ENCODE results near the gene RNFT2.

Gene RNFT2

DNA sequence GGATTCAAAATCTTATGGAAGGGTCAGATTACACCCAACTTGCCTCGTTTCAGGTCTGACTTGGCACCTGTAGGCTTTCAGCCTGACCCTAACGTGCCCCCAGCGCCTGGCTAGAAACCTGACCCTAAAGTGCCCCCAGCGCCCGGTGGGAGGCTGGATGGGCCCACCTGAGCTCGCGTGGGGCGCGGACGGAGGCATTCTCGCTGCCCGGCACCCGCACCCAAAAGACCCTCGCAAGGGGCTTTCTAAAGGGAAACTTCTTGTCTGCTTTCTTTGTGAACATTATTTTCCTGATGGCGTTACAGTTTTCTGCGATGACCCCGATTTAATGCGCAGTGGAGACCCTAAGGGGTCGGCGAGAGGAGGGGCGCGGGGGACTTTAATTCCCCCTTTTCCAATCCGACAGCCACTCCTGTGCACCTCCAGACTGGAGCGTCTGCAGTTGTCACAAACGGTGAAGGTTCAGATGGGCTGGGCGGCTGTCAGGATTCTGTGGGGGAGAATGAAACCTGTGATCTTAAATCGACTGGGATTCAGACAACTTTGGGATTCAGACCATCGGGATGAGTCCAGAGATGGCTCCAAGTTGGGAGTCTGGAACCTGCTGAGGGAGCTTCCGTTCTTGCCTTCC, 143.9 kb downstream of the RNFT2 start:
- intact Hi-C loops (cut with DNase I) = no loop called here
- no peak for DNase-seq

DNA sequence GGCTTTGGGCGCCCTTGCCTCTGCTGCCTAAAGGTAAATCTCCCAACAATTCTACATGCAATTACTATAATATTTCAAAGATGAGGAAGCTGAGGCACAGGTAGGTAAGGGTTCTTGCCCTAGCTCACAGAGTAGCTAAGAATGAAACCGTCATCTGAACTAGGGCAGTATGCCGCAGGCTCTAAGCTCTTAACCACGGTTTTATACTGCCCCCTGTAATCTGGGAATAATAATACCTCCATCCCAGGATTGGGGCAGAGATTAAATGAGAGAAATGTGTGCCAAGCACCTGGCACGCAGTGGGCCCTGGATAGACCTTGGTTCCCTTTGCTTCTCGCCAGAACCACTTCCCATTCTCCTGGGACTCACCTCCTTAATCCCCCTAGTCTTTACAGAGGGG, 144.6 kb downstream of the RNFT2 start:
- peak in 2 of 42 donors; percentile 32 to 37 for DNase-seq
- intact Hi-C loops (cut with DNase I) = no loop called here

DNA sequence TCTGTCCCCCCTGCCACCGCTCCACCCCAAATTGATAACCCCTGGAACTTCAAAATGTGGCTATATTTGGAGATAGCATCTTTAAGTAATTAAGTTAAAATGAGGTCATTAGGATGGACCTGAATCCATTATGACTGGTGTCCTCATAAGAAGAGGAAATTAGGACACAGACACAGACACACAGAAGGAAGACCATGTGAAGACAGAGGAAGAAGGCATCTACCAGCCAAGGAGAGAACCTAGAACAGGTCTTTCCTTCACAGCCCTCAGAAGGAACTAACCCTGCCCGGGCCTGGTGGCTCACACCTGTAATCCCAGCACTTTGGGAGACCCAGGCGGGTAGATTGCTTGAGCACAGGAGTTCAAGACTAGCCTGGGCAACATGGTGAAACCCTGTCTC, 146.8 kb downstream of the RNFT2 start:
- no peak for DNase-seq
- intact Hi-C loops (cut with DNase I) = no loop called here

DNA sequence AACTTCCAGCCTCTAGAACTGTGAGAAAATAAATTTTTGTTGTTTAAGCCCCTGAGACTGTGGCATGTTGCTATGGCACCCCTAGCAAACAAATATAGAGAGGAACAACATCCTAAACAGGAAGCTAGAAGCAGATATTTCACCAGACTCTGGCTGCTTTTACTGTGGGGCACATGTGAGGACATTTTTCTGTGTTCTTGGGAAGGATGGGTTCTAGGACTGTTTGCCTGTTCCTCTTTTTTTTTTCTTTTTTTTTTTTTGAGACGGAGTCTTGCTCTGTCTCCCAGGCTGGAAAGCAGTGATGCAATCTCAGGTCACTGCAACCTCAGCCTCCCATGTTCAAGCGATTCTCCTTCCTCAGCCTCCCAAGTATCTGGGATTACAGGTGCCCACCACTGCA, 147.4 kb downstream of the RNFT2 start:
- intact Hi-C loops (cut with DNase I) = no loop called here
- DNase-seq = no peak

DNA sequence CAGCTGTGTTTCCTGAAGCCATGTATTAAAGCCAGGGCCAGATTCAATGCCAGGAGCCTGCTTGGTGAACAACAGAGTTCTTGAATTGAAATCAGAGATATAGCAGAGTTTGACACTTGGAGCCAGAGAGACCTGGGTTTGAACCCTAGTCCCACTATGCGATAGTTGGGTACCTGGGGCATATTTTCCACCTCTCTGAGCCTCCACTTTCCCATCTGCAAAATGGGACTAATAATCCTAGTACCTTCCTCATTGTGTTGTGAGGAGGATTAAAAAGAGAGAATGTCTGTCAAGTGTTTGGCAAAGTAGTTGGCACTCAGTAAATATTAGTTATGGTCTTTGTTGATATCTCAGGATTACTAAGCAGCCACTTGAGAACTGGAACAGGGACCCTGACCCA, 149.1 kb downstream of the RNFT2 start:
- intact Hi-C loops (cut with DNase I) = no loop called here
- no peak for DNase-seq

DNA sequence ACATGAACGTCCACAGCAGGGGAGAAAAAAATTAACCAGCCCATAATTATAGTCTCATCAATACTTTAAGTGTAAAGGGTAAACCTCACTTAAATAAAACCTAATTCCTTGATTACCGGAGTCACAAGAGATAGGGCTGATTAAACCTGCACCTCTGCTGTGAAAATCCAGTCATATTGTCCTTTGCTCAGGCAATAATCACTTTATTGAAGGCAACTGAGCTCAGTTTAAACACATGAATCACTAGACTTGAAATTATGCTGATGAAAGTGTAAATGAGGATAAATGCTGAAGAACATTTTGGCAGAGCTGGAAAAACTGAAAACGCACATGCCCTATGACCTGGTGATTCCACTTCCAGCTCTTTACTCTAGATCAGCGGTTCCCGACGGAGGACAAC, 149.8 kb downstream of the RNFT2 start:
- DNase-seq = no peak
- intact Hi-C loops (cut with DNase I) = no loop called here

DNA sequence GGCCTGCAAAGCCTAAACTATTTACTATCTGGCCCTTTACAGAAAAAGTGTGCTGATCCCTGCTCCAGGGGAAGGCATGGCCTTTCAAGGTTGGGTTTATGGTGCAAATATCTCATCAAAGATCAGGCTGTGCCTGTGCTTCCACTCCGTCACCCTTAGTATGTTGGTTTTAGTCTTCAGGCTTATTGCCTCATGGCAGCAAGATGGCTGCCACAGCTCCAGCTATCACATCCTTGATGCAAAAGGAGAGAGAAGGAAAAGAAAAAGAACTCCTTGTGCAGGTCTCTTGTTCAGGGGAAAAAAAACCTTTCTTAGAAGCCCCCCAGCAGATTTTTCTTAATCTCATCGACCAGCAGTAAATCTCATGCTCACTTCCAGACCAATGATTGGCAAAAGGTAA, 152.2 kb downstream of the RNFT2 start:
- DNase-seq = no peak
- intact Hi-C loops (cut with DNase I) = no loop called here

DNA sequence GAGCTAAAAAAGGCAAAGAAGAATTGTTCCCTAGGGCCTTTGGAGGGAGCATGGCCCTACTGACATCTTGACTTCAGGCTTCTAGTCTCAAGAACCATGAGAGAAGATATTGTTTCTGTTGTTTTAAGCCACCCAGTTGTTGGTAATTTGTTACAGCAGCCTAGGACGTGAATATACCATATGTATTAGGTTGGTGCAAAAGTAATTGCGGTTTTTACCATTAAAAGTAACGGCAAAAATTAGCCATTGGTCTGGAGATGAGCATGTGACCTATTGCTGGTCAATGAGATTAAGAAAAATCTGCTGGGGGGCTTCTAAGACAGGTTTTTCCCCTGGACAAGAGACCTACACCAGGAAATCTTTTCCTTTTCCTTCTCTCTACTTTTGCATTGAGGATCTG, 152.9 kb downstream of the RNFT2 start:
- no peak for DNase-seq
- intact Hi-C loops (cut with DNase I) = no loop called here

DNA sequence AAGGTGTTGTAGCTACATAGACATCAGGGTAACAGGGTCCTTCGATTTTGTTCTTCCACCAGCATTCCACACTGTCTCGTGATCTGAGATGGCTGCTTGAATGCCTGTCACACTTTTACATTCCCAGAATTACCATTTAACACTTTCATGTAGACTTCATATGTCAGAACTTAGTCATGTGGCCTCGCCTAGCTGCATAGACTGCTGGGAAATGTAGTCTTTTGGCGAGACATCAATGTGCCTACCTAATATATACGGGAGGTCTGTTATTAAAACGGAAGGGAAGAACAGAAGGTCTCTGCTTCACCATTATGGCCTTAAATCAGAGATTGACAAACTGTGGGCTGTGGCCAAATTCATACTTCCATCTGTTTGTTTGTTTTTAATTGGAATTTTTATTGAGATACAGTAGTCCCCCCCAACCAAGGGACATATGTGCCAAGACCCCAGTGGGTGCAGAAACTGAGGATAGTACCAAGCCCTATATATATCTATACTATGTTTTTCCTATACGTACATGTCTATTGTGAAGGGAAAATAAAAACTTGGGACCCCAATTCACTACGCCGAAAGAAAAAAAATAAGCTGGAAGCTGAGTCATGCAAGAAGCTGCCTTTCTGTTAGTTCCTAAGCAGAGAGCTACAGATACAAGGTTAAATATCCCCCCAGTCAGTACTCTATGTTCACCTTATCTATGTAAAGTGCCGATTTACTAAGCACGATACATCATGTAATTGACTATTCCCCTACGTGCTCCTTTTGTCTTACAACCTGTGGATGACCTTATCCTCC, 154.4 kb downstream of the RNFT2 start:
- intact Hi-C loops (cut with DNase I) = no loop called here
- DNase-seq = no peak

DNA sequence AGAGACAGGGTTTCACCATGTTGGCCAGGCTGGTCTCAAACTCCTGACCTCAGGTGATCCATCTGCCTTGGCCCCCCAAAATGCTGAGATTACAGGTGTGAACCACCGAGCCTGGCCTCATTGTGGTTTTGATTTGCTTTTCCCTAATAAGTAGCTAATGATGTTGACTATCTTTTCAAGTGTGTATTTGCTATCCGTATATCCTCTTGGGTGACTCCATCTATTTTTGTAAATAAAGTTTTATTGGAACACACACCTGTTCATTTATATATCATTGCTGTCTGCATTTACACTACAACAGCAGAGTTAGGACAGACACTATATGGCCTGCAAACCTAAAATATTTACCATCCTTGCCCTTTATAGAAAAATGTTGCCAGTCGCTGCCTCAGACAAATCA, 156.8 kb downstream of the RNFT2 start:
- DNase-seq = no peak
- intact Hi-C loops (cut with DNase I) = no loop called here

DNA sequence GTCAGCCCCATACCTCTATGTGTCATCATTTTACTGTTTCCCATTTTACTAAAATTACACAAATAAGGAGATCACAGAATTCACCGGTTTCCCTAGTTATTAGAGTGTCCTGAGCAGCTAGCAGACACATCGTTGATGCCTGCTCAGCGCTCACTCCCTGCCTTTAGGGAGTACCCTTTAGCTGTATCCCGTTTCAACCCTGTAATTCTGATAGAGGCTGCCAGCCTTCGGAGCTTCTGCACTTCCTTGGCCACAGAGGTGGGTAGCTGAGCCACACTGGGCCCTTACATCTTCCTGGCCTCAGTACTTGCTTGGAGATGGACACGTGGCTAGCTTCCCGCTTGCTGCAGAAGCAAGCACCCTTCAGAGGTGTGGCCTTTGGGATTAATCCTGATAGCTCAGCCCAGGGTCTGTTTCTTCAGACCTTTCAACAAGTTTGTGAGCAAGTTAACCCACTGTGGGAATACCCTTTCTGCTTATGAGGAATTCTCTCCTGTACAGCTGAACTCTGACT, 158.4 kb downstream of the RNFT2 start:
- no peak for DNase-seq
- intact Hi-C loops (cut with DNase I) = no loop called here

DNA sequence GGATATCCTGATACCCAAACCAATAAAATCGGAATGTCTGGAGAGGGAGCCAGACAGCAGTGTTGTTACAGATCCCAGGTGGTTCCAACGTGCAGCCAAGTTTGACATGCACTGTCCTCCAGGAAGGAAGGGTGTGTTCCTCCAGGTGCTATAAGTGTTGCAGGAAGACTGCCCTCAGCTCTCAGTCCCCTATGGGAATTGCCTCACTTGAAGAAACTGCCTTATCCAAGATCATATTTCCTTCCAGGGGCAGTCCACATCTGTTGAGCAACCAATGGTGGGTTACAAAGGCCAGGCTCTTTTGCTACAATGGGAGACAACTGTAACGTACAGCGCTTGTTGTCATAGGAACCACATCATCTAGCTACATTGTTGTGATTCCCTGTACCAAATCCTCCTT, 159.4 kb downstream of the RNFT2 start:
- no peak for DNase-seq
- intact Hi-C loops (cut with DNase I) = no loop called here

DNA sequence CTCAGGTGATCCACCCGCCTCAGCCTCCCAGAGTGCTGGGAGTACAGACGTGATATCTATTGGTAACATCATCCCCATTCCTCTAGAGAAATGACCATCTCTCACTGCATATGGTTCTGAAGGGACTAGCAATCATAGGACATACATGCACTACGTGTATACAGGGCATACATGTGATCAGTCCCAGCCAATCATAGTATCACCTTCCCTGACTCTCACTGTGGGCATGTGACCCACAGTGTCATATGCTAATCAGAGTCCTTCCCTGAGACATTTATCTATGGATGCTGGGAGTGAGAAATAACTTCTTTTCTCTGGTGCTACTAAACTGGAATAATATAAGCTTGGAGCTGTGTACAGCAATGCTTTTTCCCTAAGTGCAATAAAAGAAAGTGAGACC, 160.6 kb downstream of the RNFT2 start:
- intact Hi-C loops (cut with DNase I) = no loop called here
- DNase-seq = no peak

DNA sequence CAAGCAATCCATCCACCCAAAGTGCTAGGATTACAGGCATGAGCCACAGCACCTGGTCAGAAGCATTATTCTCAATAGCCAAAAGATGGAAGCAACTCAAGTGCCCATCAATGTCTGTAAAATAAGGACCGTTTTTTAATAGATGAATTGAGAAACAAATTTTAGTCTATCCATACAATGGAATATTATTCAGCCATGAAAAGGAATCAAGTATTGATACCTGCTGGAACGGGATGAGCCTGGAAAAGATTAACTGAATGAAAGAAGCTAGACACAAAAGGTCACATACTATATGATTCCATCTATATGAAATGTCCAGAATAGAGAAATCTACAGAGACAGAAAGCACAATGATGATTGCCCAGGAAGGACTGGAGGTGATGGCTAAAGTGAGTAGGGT, 163.5 kb downstream of the RNFT2 start:
- intact Hi-C loops (cut with DNase I) = no loop called here

More for the DNA sequence above, 163.5 kb downstream of the RNFT2 start:
- DNase-seq = no peak
